ENCODE results near the gene DNAJC10.

GRCh38 chr2:182730486-182730885 lies 14.4 kb downstream of the DNAJC10 start:
- TF ChIP-seq CTCF (IDR thresholded peaks at IDR 0.05) = no peak
- no peak for TF ChIP-seq POLR2AphosphoS5 (IDR thresholded peaks at IDR 0.05)
- TF ChIP-seq POLR2A (IDR thresholded peaks at IDR 0.05; ENCODE audit: low read depth) = no peak
